RPMI8226 (cell line): Measurements from ENCODE around the gene ACOD1.

Experiments used
- DNase-seq: peaks from one replicate; pipeline ENCODE4 v3.0.0-alpha.2; 2015

The ACOD1 gene

GRCh38 chr13:76993021-76993420, 44.7 kb downstream of the ACOD1 start:
- DNase-seq = no peak

GRCh38 chr13:76993473-76993872, 45.2 kb downstream of the ACOD1 start:
- no peak for DNase-seq

- DNase-seq = no peak
These were observed 46.0 kb downstream of the ACOD1 start for GRCh38 chr13:76994281-76994680.

DNA sequence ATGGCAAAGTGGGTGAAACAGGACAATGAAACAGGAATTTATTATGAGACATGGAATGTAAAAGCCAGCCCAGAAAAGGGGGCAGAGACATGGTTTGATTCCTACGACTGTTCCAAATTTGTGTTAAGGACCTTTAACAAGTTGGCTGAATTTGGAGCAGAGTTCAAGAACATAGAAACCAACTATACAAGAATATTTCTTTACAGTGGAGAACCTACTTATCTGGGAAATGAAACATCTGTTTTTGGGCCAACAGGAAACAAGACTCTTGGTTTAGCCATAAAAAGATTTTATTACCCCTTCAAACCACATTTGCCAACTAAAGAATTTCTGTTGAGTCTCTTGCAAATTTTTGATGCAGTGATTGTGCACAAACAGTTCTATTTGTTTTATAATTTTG, 52.2 kb downstream of the ACOD1 start:
- no peak for DNase-seq

- DNase-seq = no peak
These were observed 53.2 kb downstream of the ACOD1 start for GRCh38 chr13:77001540-77001939.

GRCh38 chr13:77001963-77002587, 53.8 kb downstream of the ACOD1 start:
- no peak for DNase-seq

DNA sequence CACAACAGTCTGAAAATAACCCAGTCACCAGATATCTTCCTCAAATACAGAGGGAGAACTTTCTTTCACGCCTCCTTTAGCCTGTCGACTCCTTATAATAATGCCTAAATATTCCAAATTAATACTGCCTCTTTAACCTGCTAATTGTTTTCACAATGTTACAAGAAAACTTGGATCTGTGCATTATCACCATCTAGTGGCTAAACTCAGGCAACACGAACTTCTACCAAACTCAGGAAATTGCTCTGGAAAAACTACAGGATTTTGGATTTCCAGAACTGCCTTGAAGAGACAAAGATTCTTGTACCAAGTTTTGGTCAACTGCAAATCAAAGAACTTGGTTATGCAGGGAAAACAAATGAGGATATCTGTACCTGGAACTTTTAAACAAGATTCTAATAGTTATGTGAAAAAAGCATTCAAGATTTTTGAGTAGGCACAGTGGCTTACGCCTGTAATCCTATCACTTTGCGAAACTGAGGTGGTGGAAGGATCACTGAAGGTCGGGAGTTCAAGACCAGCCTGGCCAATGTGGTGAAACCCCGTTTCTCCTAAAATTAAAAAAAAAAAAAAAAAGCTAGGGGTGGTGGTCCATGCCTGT, 54.4 kb downstream of the ACOD1 start:
- DNase-seq = no peak
